OCI-LY7 (cell line): Measurements from ENCODE around the gene TECTA. TPM values are rescaled to one million over a fixed set of nuclear protein-coding genes. Genes with fewer than 3 reads are reported as not detected.

ENCODE experiments used
- BruUV-seq: library from RNA; stranded (reverse); fragments of 400-500 nt; replicated peaks from 2 replicates; lab custom pipeline; 2021; lab: Mats Ljungman, UMichigan
- CTCF ChIA-PET: fragments of 300-600 bp; sonication (Branson Sonifier 250); formaldehyde crosslinking; loops from one replicate; lab custom pipeline; 2022; ENCODE audit warnings: antibody characterized with exemption; ENCODE audit not compliant: unreplicated experiment; lab: Charles Lee
- POLR2A ChIA-PET: fragments of 300-600 bp; sonication (Branson Sonifier 250); formaldehyde crosslinking; loops from one replicate; lab custom pipeline; 2022; ENCODE audit warnings: antibody characterized with exemption; lab: Charles Lee
- DNase-seq: peaks from one replicate; pipeline ENCODE4 v3.0.0-alpha.2; 2015; ENCODE audit warnings: low spot score
- H2AFZ ChIP-seq: fragments of 200-600 bp; sonication (generic), shearing (Covaris generic); 2 replicates; pipeline ENCODE4 v1.6.1; 2014; ENCODE audit warnings: mild to moderate bottlenecking, antibody characterized with exemption, low read length, moderate library complexity
- H3K27ac ChIP-seq: fragments of 200-600 bp; sonication (generic); 2 replicates; pipeline ENCODE4 v1.5.1; 2014; ENCODE audit warnings: mixed run types, low read depth, mild to moderate bottlenecking, moderate library complexity, low read length, inconsistent platforms; ENCODE audit not compliant: poor library complexity, severe bottlenecking
- H3K36me3 ChIP-seq: fragments of 200-600 bp; sonication (generic); 2 replicates; pipeline ENCODE4 v1.6.1; 2014; ENCODE audit warnings: mild to moderate bottlenecking, antibody characterized with exemption, low read length, moderate library complexity, mixed read lengths; ENCODE audit not compliant: insufficient read depth
- H3K4me1 ChIP-seq: fragments of 200-600 bp; sonication (generic); 2 replicates; pipeline ENCODE4 v1.5.1; 2014; ENCODE audit warnings: mild to moderate bottlenecking, low read length; ENCODE audit not compliant: insufficient read depth, poor library complexity, severe bottlenecking
- H3K4me2 ChIP-seq: fragments of 200-600 bp; sonication (generic); 2 replicates; pipeline ENCODE4 v1.6.1; 2014; ENCODE audit warnings: mild to moderate bottlenecking, low read length
- H3K4me3 ChIP-seq: fragments of 200-600 bp; sonication (generic); 2 replicates; pipeline ENCODE4 v1.5.1; 2014; ENCODE audit warnings: mild to moderate bottlenecking, low read depth, low read length; ENCODE audit not compliant: poor library complexity, severe bottlenecking
- H3K79me2 ChIP-seq: fragments of 200-600 bp; sonication (generic); 2 replicates; pipeline ENCODE4 v1.6.1; 2016; ENCODE audit warnings: low read depth, mild to moderate bottlenecking, low read length, moderate library complexity, mixed read lengths; ENCODE audit not compliant: insufficient read depth
- H3K9me2 ChIP-seq: fragments of 200-600 bp; sonication (generic); 2 replicates; pipeline ENCODE4 v1.6.1; 2016; ENCODE audit warnings: mild to moderate bottlenecking, low read length, mixed read lengths; ENCODE audit not compliant: insufficient read depth
- H3K9me3 ChIP-seq: fragments of 200-600 bp; sonication (generic); 2 replicates; pipeline ENCODE4 v1.6.1; 2014; ENCODE audit warnings: mild to moderate bottlenecking, mixed run types, low read length, mixed read lengths
- H4K20me1 ChIP-seq: fragments of 200-600 bp; sonication (generic); 2 replicates; pipeline ENCODE4 v1.6.1; 2014; ENCODE audit warnings: mild to moderate bottlenecking, antibody characterized with exemption, low read length, moderate library complexity, mixed read lengths; ENCODE audit not compliant: insufficient read depth
- EZH2phosphoT487 ChIP-seq: fragments of 200-600 bp; sonication (generic); IDR thresholded peaks from 2 replicates; pipeline ENCODE4 v1.6.1; 2018; ENCODE audit warnings: low read depth, borderline replicate concordance, mild to moderate bottlenecking, mixed run types, antibody characterized with exemption, low read length, moderate library complexity, mixed read lengths
- intact Hi-C: fragments of 100-400 bp; cut with micrococcal nuclease; formaldehyde crosslinking; loops from one replicate; pipeline ENCODE4 v1.10.0; 2022; ENCODE audit not compliant: unreplicated experiment
- total RNA-seq, 2 experiments: library from RNA; depleted of rRNA in 1 of 2; stranded (reverse); fragments of >200 nt in 1 of 2; shearing (Covaris generic) in 1 of 2; gene quantifications; 2 replicates each; pipeline ENCODE4 v1.2.3, GENCODE V29; 2014 to 2022

TECTA gene
- total RNA-seq, 2 experiments from 2014 or later: 0.32 to 0.48 TPM

GRCh38 chr11:121240650-121241303 is 139.7 kb downstream of the TECTA start:
- no peaks in the 10 kb centered on the region for H3K79me2 ChIP-seq
- H2AFZ ChIP-seq: no peak overlapping the region
- intact Hi-C loops: no loop called here
- CTCF ChIA-PET: no interaction called here
- H4K20me1 ChIP-seq: no peaks in the 10 kb centered on the region
- BruUV-seq: no TSS peak
- H3K27ac ChIP-seq: no peak overlapping the region
- TF ChIP-seq EZH2phosphoT487: no peak
- no peaks in the 10 kb centered on the region for H3K36me3 ChIP-seq
- no peak for DNase-seq
- no peaks in the 10 kb centered on the region for H3K9me2 ChIP-seq
- H3K4me1 ChIP-seq: peaks cover 27% of the 10 kb centered on the region
- POLR2A ChIA-PET: no interaction called here
- H3K4me2 ChIP-seq: no peak overlapping the region
- no peaks in the 10 kb centered on the region for H3K9me3 ChIP-seq
- no peak overlapping the region for H3K4me3 ChIP-seq

Other genes with a start within 250 kb of the TECTA start
- gene TBCEL, start 77.1 kb upstream of the TECTA start, total RNA-seq (2014; rRNA removed; shearing (Covaris generic)): 13.0 and 19.5 TPM in 2 replicates
- gene TBCEL, start 77.1 kb upstream of the TECTA start, total RNA-seq (2022): 14.9 and 17.1 TPM in 2 replicates
- gene SC5D, start 191.5 kb downstream of the TECTA start, total RNA-seq (2014; rRNA removed; shearing (Covaris generic)): 16.4 and 27.9 TPM in 2 replicates
- gene SC5D, start 191.5 kb downstream of the TECTA start, total RNA-seq (2022): 42.7 and 43.3 TPM in 2 replicates